GM19238 (cell line): ENCODE measurements around the gene C13orf46.

Experiments
- DNase-seq: peaks from one replicate; pipeline ENCODE4 v3.0.0; 2011; ENCODE audit warnings: low spot score; ENCODE audit not compliant: insufficient read length

C13orf46 gene

GRCh38 chr13:113972451-113973217, 1.2 kb downstream of the C13orf46 start:
- DNase-seq, result no peak

- DNase-seq, result no peak
Observed at GRCh38 chr13:113971471-113972231, 2.2 kb downstream of the C13orf46 start.

- no peak for DNase-seq
Observed at GRCh38 chr13:113970810-113971470, 2.9 kb downstream of the C13orf46 start.

- no peak for DNase-seq
Observed at GRCh38 chr13:113969973-113970611, 3.8 kb downstream of the C13orf46 start.

- no peak for DNase-seq
Observed at GRCh38 chr13:113969311-113969972, 4.4 kb downstream of the C13orf46 start.

- DNase-seq, result no peak
Observed at GRCh38 chr13:113968463-113969310, 5.2 kb downstream of the C13orf46 start.

GRCh38 chr13:113967729-113968462, 6.0 kb downstream of the C13orf46 start:
- DNase-seq, result no peak

GRCh38 chr13:113967206-113967720, 6.6 kb downstream of the C13orf46 start:
- DNase-seq, result no peak

GRCh38 chr13:113965968-113966884, 7.7 kb downstream of the C13orf46 start:
- no peak for DNase-seq

GRCh38 chr13:113965383-113965874, 8.4 kb downstream of the C13orf46 start:
- no peak for DNase-seq

- DNase-seq, result no peak
Observed at GRCh38 chr13:113964251-113964995, 9.5 kb downstream of the C13orf46 start.

GRCh38 chr13:113963376-113963775, 10.5 kb downstream of the C13orf46 start:
- DNase-seq, result no peak

GRCh38 chr13:113962975-113963374, 10.9 kb downstream of the C13orf46 start:
- DNase-seq, result no peak

- DNase-seq, result no peak
Observed at GRCh38 chr13:113962386-113962785, 11.5 kb downstream of the C13orf46 start.

- DNase-seq, result no peak
Observed at GRCh38 chr13:113960276-113960948, 13.5 kb downstream of the C13orf46 start.

- DNase-seq, result no peak
Observed at GRCh38 chr13:113959198-113959597, 14.7 kb downstream of the C13orf46 start.

- no peak for DNase-seq
Observed at GRCh38 chr13:113958373-113958772, 15.5 kb downstream of the C13orf46 start.
